Stimulated activated CD8-positive, alpha-beta memory T cell treated with anti-CD3 and anti-CD28 coated beads, Interleukin-7, amount 100 ng/mL, for 1 hour (primary cell): ENCODE results near the gene FAM222B.
"Not testable (repeated sequence)": the region's sequence is repeated elsewhere in the genome, so short reads cannot be mapped to it uniquely, and the experiment has no call there.

Experiments used
- DNase-seq, 2 donors: peaks; one replicate each; pipeline ENCODE4 v3.0.0-alpha.2; 2020; ENCODE audit warnings: low read depth in 2 of 2

FAM222B gene

DNA sequence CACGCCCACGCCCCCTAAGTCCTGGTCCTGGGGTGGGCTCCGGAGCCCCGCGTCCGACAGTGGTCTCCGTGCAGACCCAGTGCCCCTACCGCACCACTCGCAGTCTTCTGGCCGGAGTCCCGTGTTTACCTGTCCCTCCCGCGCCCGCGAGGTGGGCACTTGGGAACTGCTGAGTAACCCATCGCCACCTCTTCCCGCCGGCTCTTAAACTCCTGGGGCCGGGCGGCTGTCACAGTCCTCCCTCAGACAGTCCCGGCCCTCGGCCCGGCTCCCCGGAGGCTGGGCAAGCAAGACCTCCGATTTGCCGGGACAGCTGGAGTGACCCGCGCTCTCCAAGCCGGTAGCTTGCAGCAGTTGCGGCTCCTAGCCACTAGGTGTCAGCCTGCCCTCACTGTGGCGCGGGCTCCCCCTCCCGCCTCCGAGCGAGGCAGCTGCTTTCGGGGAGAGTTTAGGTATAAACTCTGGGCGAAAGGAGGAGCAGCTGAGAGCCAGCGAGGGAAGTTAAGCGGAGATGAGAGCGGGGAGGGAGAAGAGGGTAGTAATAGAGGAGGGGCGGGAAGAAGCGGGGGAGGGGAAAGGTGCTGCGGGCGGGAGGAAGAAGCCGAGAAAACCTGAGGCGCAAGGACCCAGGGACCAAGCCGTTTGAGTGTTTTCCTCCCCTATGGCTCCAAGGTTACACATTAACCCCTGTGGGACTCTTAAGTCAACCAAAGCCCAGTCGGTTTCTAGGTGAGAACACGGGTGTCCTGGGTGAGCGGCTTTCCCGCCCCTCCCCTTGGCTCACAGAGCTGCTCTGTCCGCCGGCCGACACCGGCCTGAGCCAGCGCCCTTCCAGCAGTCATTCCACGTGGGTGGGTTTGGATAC is 115.7 kb downstream of the FAM222B start:
- DNase-seq: peak; percentile 80 to 82

DNA sequence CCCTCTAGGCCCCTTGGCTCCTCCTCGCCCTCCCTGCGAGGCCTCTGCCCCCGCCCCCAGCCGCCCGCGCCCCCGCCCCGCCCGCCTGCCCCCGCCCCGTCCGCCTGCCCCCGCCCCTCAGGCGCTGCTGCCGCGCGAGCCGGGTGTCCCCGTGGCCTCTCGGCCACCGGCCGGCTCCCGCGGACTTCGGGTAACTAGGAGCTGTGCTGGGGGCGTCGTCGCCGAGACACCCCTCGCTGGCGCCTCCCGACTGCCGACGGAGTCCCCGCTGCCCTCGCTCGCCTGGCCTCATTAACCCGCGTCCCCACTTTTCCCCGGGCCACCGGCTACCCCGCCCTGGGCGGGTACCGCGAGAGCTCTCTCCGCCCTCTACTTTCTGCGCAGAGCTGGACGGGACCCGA is 116.4 kb downstream of the FAM222B start, which contains the start of gene TLCD1:
Gene TLCD1 (minus strand): TSS at position 8 of the 401 bp plus-strand sequence. CDS start 136 bp downstream, outside the sequence.
- DNase-seq: no peak

DNA sequence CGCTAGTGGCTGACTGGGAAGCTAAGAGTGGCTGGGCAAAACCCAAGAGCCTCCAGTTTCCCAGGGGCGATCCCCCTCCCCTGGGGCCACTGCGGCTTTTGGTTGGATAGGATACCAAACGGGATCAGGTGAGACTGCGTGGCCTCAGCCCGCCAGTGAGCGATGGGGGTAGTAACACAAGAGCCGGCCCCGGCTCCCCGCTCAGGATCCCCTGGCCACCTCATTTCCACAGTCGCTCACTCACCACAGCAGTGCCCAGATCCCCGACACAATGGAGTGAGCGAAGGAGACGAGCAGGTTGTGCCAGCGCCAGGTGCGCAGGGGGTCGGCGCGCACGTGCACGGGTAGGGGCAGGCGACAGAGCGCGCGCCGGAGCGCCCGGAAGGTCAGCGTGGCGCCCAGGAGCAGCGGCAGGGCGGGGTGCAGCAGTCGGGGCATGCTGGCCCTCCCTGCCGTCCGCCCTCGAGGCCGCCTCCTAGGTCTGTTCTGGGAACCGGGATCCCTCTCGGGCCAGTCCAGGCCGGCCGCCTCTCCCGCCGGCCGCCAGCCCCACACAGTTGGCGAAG is 116.8 kb downstream of the FAM222B start:
- no peak for DNase-seq

DNA sequence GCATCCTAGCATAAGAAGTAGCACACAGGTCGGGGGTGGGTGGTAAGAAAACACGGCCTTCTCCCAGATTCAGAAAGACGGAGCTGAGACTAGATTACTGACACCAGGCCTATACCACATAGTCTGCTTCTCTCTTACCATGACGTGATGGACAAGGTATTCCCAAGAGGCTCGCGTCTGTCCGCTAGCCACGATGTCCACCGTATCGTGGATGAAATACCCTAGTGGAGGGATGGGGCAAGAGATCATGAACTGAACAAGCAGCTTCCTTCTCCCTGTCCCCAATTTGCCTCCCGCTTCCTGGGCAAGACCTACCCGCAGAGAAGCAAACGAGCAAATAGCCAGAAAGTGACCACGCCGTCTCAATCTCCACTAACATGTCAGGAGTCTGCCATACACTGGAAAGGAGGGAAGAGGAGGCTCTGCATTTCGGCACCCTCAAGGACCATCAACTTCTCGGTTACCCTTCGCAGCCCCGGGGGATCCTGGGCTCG is 117.4 kb downstream of the FAM222B start:
- no peak for DNase-seq

DNA sequence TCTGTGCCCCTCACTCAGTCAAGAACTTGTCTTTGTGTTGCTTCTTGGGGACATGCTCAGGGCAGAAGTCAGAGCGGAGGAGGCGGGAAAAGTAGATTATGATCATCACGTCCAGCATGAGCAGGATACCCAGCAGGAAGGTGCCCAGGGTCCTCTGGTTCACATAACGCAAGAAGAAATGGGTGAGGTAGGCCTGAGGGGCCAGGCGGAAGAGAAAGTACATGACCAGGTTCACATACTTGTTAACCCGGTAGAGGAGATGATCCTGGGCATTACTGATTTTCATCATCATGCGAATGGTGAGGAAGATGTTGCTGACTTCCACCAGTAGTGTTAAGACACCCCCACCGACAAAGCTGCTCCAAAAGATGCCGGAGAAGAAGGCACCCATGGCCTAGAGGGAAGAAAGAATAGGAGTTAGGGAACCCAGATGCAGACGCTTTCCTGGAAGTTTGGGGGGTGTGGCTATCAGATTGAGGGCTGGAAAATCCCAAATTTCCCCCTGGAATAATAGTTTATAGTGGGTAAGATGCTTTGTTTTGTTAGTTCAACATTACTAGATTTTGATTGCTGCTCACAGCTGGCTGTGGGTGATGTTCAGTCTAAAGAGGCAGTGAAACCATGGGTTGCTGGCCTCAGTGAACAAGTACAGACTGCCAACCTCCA is 118.0 kb downstream of the FAM222B start:
- no peak for DNase-seq

DNA sequence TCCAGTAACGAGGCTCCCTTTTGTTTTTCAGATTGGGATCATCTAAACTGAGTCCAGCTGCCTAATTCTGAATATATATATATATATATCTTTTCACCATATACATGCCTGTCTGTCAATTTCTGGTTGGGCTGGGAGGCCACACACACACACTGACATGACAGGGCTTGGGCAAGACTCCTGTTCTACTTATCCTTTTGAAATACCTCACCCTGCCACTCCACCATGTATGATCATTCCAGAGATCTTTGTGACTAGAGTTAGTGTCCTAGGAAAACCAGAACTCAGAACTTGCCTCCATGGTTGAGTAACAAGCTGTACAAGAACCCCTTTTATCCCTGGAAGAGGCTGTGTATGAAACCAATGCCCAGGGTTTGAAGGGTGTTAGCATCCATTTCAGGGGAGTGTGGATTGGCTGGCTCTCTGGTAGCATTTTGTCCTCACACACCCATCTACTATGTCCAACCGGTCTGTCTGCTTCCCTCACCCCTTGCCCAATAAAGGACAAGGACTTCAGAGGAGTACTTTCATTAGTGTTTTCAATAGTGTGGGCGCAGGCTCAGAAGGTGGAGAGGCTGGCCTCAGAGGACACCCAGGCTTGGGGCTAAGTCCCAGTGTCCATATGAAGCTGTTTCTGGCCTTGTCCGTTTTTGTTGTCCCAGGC is 118.6 kb downstream of the FAM222B start:
- DNase-seq: not testable (repeated sequence)

DNA sequence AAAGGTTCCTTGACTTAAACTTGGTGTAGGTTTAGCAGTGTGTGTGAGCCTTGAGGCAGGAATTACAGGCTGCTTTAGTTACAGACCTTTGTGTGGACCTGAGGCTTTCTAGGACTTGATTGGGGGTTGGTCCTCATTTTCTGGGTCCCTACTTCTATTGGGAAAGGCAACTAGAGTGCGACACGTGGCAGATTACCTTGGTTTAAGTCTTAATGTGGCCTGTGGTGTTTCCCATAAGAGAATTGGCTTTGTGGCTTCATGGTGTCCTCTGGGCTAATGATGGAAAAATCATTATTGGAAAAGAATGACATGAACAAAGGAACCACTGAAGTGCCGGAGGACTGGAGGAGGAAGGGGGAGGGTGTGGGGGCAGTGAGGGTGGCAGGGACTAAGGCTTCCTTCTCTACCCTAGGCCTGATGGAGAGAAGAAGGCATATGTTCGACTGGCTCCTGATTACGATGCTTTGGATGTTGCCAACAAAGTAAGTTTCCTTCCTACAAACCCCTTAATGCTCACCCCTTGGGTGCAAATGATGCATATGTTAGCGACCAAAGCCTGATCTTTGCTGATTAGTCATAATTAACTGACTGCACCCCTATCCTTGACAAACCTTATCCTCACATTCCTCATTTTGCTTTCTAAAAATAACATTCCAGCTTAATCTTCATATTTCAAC is 119.3 kb downstream of the FAM222B start:
- DNase-seq: no peak

DNA sequence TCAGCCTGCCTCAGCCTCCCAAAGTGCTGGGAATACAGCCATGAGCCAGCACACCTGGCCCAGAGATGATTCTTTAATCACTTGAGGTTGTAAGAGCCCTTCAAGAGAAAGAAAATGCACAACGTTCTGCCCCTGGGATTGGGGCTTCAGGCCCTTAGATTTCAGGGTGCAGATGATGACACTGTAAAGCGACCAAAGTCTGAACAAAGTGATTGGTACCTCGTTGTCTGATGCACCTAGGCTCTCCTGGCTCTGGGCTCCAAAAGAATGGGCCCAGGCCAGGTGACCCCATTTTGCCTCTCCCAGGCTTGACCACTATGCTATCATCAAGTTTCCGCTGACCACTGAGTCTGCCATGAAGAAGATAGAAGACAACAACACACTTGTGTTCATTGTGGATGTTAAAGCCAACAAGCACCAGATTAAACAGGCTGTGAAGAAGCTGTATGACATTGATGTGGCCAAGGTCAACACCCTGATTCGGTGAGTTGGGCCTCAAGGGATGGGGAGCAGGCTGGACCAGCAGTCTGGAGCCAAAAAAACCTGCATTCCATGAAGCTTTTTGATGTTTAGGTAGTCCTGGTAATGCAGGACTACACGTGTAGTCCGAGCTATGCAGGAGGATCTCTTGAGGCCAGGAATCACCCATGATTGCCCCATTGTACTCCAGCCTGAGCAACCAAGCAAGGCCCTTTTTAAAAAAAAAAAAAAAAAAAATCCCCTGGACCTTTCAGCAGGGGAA is 120.0 kb downstream of the FAM222B start:
- no peak for DNase-seq

DNA sequence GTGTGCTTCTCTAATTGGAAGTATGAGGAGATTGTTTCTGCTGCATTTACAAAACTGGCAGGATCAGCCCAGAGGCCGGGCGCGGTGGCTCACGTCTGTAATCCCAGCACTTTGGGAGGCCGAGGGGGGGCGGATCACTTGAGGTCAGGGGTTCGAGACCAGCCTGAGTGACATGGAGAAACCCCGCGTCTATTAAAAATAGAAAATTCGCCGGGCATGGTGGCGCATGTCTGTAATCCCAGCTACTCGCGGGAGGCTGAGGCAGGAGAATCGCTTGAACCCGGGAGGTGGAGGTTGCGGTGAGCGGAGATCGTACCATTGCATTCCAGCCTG is 121.6 kb downstream of the FAM222B start:
- not testable (repeated sequence) for DNase-seq

DNA sequence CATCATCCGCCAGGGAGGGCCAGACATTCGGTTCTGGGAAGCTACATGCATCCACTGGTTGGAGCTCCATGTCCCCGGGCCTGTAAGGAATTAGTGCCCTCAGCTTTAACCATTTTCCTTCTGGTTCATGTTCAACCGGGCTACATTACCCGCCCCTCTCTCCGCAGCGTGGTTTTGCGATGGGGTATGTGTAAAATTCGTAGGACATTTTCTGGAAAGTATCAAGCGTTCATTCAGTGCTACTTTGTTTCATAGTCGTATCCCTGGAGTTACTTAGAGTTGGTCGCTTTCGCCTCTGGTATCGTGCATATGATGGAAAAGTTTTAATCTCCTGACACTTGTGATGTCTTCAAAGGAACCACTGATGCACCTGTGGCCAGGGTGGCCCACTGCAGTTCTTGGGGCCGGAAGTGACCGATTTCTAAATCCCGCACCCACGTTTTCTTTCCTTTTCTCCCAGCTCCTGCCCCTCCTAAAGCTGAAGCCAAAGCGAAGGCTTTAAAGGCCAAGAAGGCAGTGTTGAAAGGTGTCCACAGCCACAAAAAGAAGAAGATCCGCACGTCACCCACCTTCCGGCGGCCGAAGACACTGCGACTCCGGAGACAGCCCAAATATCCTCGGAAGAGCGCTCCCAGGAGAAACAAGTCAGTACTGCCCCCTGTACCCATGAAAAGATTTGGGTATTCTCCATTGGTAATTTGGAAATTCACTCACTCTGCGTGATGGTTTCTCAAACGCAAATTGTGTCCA is 122.2 kb downstream of the FAM222B start:
- no peak for DNase-seq

DNA sequence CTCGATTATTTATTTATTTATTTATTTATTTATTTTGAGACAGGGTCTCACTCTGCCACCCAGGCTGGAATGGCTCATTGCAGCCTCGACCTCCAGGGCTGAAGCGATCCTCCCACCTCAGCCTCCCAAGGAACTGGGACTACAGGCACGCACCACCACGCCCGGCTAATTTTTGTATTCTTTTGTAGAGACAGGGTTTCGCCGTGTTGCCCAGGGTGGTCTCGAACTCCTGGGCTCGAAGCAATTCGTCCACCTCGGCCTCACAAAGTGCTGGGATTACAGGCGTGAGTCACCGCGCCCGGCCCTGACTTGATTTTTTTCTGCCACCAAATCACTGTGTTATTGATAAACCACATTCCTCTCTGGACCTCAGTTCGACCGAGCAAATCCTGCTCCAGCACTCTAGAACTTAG is 123.6 kb downstream of the FAM222B start:
- no peak for DNase-seq

DNA sequence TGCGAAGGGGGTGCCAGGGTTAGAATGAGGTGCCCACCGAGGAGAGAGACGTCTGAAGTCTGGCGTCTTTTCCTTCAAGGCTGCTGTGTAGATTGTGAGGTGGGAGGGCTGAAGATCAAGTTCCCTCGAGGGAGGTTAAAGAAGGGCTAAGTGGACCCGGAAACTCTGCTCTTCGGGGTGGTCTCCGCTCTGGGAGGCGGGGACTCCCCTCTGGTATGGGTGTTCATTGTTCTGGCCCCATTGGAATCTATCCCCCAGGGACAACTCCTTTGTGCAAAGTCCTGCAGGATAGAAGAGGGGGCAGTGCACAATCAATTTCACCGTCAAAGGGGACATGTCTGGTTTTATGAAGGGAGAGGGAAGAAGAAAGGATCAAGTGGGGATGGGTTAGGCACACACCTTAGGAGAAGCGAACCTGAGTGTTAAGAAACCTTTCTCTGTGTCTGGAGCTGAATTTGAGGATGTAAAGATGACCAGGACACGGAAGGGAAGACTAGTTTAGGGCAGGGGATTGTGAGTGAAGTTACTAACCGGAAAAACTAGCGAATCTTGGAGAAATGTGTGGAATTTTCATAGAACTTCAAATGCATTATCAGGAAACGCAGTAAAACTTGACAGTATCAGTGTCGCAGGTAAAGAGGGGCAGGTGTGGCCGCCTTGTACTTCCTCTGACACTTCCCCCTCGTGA is 124.1 kb downstream of the FAM222B start:
- DNase-seq: no peak

DNA sequence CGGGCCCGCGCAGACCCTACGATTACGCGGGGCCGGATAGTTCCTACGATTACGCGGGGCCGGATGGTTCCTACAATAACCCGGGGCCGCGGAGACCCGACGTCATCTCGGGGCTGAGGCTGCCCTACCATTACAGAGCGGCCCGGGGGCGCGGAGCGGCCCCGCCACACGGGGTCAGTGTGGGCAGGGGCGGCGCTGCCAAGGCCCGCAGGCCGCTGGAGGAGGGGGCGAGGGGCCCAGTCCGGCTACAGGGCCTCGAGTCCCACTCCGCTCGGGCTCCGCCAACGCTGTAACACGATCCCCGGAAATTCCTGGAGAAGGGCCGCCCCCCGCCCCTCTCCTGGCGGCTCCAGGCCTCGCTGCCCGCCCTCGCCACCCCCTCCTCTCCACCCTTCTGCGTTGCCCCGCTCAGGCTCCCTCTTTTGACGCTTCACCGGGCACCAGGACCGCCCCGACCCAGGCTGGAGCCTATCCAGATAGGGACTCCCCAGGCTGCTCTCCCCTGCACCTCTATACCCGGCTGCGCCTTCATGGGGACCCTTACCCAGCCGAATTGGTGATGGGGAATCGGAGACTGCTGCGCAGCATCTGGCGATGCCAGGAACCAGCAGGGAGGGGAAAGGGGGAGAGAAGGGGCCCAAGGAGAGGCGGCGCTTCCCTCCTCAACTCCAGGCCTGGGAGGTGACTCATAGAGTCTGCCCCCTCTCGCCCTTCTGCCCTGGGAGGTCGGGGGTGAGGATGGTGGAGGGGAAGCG is 124.8 kb downstream of the FAM222B start, which contains the start of gene RAB34:
Gene RAB34 (minus strand): TSS at position 291 of the 755 bp plus-strand sequence. CDS start 602 bp downstream, outside the sequence.
- DNase-seq: no peak

DNA sequence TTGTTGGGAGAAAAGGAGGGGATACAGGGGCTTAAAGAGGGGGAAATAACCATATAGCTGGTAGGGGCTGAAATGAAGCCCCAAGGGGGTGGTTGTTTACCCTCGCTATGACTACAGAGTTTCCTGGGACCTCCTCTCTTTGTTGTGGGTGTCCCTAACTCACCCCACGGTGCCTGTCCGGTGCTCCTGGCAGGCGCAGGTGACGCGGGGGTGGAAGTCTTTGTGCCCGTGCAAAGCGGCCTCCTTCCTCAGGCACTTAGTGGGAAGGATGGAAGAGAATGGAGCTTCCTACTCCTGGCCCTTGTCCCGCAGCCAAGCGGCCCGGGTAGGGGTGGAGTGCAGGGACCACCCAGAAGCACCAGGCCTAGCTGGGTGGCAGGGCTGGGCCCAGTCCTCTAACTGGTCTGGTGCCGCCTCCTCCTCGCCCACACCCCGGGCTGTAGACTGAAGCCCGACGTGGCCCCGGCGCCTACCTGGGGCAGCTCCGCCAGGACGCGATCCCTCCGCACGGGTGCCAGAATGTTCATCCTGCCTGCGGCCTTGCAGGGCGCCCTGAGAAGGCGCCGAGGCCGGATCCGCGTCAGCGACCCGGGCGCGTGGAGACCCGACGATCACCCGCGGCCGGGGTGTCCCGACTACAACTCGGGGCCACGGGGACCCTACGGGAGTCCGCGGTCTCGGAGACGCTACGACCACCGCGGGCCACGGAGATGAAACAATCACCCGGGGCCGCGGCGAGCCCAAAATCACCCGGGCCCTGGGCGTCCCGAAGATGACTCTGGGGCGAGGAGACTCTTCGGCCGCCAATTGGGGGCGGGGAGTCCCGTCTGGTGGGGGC is 125.6 kb downstream of the FAM222B start:
- no peak for DNase-seq

DNA sequence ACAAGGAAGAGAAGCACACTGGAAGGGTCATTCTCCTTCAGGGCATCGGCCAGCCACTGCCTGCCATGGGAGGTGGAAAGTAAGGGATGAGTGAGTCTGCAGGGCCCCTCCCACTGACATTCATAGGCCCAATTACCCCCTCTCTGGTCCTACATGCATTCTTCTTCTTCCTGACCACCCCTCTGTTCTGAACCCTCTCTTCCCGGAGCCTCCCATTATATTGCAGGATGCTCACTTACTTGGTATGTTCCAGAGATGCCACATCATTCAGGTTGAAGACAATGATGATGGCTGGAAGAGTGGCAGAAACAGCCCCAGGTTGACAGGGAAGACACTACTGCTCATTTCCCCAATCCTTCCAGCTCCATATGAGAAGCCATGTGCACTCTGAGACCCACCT is 127.4 kb downstream of the FAM222B start:
- DNase-seq: no peak

DNA sequence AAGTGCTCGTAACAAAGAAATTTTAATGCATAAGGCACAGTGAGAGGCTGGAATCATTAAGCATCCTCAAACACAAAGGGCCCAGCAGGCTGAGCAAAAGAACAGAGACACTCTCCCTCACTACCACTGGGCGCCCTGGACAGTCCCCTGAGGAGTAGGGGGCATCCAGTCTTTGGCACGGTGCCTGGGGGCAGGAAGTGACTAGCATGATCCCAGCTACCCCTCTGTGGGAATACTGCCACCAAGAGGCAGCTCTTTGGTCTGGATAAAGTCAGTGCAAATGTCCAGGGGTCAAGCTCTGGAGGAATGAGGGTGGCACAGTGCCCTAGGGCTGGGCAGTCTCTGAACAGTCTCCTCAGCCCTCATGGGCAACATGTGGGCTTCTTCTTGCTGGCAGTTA is 128.3 kb downstream of the FAM222B start:
- DNase-seq: no peak

DNA sequence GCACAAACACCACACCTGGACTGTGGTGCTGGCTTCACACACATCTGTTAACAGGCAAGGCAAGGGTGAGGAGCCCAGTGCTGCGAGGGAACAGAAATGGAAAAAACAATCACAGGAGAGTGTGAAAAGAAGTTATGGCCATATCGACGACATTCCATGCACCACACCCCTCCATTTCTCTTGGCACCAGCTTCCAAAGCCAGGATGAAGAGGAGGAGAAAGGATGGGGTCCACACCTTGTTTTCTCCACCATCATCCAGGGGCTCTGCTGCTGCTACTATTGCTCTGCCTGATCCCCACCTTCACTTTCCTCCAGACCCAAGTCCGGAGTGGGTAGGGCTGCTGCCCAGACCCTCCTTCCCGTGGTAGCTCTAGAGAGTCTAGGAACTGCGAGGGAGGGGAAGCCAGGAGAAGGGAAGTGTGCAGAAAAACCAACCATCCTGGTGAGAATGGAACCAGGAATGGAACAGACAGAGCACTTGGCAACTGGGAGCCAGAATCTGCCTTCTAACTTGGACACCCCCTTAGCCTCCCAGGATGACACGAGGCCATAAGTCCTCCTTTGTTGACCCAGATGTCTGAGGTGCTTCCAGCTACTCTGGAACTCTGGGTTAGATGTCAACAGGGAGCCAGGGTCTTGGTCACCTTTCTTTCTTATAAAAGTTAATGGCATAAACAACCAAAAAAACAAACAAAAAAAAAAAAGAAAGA is 129.7 kb downstream of the FAM222B start:
- DNase-seq: no peak
